HTR-8/SVneo (cell line): Measurements from ENCODE around the gene IL17REL.
A peak's percentile ranks its signal among the peaks of the same experiment; 100 is the strongest.

Source experiments
- DNase-seq: peaks from one replicate; pipeline ENCODE4 v3.0.0; 2011; ENCODE audit warnings: low spot score, mixed read lengths; ENCODE audit not compliant: insufficient read length
- FAIRE-seq: peaks from 2 replicates; lab custom pipeline; 2011; peaks lifted over from hg19 to GRCh38; lab: Jason Lieb, UNC

Gene IL17REL

DNA sequence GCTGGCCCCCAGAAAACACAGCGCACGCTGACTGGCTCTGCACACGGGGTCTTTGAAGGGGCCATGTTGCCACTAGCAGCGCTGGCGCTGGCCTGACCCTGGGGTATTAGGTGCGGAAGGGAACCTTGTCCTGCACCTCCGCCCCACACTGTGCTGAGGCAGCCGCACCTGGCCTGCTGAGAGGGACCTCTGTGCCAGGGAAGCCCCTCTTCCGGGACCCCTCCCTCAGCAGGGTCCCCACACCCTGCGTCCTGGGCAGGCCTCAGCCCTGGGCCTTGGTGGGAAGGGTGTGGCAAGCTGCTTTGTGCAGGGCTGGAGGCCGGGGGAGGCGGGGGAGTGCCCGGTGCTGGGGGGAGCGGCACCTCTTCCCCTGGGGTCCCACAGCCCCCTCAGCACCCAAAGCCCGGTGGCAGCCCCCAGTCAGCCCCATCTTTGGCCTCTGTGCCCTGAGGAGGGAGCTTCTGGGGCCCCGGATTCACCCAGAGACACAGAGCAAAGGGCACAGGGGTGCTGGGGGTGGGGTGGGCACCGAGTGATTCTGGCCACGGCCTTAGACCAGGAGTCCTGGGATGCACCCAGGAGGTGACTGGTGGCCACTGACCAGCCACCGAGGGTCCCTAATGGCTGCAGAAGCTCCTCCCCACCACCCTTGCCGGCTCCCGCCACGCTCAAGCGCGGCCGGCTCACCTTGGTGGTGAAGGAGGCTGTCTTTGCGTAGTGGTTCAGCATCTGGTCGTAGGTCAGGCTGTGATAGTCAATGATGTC, 34.1 kb upstream of the IL17REL start:
- FAIRE-seq, result no peak
- no peak for DNase-seq

DNA sequence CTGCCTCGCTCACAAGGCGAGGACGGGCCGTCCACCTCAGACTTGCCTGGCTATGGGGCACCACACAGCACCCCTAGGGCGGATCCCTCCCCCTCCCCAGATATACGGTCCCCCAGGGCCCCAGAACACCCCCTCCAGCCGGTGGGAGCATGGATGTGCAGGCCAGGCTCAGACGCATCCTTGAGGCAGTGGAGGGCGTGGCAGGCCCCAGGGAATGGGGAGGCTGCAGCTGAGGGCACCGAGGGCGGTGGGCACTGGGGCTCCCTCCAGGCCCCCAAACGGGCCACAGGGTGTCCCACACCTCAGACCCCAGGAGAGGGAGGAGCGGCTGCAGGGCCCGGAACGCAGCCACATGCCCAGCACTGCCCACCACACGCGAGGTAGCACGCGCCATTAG, 33.5 kb upstream of the IL17REL start:
- DNase-seq (no peak), FAIRE-seq (no peak)

DNA sequence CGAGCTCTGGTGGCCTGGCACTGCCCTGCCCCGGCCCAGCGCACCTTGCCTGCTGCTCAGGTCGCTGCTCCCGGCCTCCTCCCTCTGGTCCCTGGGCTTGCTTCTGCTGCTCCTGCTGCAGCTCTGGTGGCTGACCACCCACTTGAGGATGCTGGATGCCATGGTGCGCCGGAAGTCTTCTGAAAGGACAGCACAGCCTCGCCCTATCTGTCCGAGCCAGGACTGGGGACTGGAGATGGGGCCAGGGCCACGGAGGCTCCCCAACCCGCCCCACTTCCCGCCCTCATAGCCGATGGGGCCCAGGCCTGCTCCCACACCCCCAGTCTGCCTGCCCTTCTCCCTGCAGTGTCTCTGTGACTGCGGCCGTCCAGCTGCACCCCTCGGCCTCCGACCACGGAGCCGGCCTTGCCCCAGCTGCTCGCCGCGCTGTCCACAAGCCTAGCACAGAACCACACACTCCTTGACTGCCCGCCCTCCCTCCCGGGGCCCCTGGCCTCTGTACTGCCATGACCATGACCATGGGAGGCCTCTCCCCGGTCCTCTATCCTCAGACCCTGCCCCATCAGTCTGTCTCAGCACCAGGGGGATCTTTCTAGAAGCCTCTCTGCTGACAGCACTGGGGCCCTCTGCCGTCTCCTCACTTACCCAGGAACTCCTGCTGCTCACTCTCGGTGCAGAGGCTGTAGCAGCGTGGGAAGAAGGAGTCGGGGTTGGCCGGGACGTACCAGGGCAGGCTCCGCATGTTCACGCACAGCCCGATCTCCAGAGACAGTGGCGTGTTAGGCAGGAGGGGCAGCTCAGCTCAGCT, 32.9 kb upstream of the IL17REL start:
- FAIRE-seq (no peak), DNase-seq (no peak)

GRCh38 chr22:50044485-50045118, 32.0 kb upstream of the IL17REL start:
- DNase-seq, result no peak
- FAIRE-seq, result no peak

DNA sequence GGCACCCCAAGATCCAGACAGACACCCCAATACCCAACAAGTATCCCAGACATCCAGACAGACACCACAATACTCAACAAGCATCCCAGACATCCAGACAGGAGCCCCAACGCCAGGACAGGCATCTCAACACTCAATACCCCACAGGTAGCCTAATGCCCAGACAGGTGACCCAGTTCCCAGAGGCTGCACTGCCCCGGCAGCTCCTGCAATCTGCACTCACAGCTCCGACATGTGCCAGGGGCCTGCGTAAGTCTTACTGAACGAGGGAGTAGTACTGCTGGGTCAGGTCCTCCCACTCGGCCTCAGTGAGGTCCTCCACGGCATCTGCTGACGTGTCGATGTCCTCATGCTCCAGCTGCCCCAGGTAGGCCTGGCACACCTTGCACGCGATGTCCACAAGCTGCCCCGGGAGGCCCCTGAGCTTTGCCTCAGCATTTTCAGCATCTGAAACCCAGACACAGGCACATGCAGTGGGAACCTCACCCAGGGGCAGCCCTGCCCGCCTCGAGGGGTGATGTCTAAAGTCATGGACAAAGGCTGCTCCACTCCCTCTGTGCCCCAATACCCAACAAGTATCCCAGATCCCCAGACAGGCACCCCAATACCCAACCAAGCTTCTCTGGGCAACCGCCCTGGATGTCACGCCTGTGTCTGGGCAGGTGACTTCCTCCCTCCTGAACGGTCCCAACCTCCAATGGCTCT, 28.9 kb upstream of the IL17REL start:
- FAIRE-seq (no peak), DNase-seq (no peak)

GRCh38 chr22:50040717-50041116, 28.2 kb upstream of the IL17REL start:
- FAIRE-seq (no peak), DNase-seq (no peak)

GRCh38 chr22:50039669-50040443, 27.3 kb upstream of the IL17REL start:
- FAIRE-seq (peak; percentile 89), DNase-seq (no peak)

GRCh38 chr22:50035976-50036724, 23.6 kb upstream of the IL17REL start:
- no peak for DNase-seq
- no peak for FAIRE-seq

DNA sequence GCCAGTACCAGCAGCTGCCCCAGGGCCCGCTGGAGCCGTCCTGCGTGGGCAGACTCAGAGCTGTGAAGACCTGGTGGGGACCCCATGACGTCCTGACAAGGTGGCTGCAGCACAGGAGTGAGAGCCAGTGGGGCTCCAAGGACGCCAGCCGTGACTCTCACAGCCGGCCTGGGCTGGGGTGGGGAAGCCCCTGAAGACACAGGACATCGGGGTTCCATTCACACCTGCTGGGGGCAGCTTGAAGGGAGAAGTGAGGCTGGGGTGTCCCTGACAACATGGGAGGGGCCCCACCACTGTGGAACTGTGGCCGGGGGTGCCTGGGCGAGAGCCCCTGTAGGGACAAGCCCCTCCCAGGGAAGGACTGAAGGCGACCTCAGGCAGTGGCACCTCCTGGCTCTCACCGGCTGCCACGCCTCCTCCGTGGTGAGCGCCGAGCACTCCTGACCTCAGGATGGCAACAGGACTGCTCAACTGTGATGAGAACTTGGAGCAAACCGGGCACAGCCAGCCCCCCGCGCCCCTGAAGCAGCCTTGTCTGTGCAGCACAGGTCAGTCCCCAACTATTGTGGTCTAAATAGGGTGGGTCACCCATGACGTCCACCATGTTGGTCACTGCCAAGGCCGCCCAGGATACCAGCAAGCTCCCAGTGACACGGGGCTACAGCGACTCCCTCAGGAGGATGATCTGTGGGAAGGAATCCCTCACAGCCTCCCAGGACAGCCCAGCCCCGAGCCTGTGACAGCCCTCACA, 22.7 kb upstream of the IL17REL start:
- no peak for DNase-seq
- FAIRE-seq, result no peak

DNA sequence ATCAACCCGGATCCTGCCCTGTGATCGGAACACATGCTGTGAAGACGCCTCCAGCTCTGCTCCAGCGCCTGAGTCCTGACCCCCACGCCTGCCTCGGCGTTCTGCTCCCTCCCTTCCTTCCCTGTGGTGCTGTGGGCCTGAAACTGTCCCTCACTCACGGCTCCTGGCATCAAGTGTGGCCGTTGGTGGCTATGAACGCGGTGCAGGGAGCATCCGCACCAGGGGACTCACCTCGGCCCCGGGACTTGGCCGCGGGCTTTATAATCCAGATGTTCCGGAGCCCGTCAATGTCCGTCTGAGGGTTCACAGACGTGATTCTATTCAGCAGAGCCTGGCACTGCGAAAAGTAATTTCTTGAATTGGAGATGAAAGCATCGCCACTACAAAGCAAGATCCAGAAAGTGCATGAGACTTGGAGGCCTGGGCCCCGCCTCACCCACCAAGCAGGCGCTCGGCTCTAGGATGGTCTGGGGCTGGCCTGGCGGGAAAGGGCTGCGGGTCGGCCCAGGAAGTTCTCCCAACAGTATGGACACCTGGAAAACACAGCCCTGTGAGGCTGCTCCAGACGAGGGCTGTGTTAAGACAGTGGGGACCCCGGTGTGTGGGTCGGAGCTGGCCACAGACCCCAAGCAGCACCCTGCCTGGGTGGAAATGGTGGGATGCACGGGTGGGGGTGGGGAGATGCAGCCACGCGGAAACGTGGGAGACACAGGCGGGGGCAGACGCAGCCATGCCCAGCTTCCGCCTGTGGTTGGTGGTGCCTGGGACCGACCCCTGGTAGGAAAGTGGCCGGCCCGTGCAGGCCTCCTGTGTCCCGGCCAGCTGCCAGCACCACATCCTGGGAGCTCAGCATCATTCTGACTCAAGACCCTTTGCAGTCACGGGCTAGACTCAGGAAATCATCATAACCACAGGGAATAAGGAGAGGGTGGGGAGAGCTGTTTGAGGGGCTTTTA, 21.8 kb upstream of the IL17REL start:
- DNase-seq (no peak), FAIRE-seq (no peak)

DNA sequence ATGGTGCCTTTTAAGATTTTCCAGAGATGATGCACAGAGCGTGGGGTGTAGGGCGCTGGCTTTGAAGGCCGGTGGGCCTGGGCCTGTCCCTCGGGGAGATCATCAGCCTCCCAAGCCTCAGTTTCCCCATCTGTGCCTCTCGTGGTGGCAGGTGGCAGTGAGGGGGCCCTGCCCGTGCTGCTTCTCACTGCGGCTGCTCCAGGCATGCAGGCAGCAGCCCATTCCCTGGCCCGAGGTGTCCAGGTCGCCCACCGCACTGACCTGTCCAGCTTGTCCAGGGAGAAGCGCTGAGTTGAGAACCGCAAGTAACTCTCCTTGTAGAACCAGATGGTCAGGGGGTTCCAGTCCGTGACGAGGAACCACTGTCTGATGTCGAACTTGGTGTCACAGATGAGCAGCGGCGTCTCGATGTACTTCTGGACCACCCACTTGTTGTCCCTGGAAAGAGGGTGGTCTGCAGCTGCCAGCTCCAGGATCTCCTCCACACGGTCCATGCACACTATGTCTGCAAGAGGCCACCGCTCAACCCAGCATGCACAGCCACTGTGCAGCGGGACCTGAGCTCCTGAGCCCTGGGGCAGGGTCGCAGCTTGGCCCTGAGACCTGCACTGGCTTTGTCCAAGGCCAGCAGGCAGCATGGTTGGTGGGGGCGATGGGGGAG, 20.5 kb upstream of the IL17REL start:
- DNase-seq (no peak), FAIRE-seq (no peak)

GRCh38 chr22:50032109-50032871, 19.7 kb upstream of the IL17REL start:
- no peak for FAIRE-seq
- DNase-seq, result no peak

DNA sequence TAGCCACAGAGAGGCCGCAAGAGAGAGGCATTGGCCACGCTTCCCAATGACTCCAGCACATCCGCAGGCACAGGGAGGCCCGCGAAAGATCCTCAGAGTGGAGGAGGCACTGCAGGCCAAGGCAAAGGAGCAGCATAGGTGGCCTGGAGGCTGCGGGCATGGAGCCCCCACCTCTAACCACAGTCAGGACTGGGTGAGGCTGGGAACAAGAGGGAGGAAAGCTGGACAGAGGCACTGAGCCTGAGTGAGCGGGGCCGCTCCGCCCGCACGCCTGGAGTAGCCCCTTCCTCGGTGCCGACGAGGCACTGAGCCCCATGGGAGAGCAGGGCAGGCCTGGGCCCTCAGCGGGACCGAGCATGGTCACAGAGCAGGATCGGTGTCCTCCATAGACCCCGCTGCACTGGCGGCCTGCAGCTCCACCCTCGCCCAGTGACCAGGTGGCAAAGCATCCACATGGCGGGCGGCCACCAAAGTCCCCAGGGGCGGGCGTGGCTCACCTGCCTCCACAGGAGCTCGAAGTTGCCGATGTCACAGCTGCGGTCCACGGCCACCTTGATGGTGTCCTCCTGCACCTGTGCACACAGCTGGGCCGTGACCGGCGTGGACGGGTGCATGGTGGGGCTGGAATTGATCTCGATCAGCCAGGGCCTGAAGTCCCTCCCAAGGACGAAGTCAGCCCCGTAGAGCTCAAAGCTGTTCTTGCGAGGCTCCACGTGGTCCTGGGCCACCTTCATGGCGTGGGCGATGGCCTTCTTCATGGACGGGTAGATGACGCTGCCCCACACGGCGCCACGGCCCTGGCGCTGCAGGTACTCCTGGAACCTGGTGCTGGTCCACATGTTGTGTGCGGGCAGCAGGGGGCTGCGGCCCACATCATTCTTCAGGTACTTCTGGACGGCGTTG, 18.9 kb upstream of the IL17REL start:
- no peak for DNase-seq

GRCh38 chr22:50030297-50031188, 18.0 kb upstream of the IL17REL start:
- DNase-seq (peak; percentile 76), FAIRE-seq (no peak)

More for the DNA sequence above, 18.9 kb upstream of the IL17REL start:
- no peak for FAIRE-seq
